SK-N-SH (cell line): ENCODE measurements around the gene SHB. TPM values are rescaled to one million over a fixed set of nuclear protein-coding genes. Genes with fewer than 3 reads are reported as not detected.
A peak's percentile ranks its signal among the peaks of the same experiment; 100 is the strongest.

Experiments used
- CTCF ChIA-PET: fragments of 300-600, 350-600 bp; formaldehyde crosslinking; extraction: SDS; loops from one replicate; lab custom pipeline; 2021; lab: Yijun Ruan, JAX
- POLR2A ChIA-PET: fragments of 350-600 bp; sonication (Branson Sonifier 250); formaldehyde crosslinking; extraction: SDS; loops from one replicate; lab custom pipeline; 2020; ENCODE audit warnings: antibody characterized with exemption, inconsistent platforms; lab: Yijun Ruan, JAX
- DNase-seq: peaks from one replicate; pipeline ENCODE4 v3.0.0; 2012
- H2AFZ ChIP-seq: fragments of 200-600 bp; sonication (generic); 2 replicates; pipeline ENCODE4 v1.8.1; 2016; ENCODE audit warnings: antibody characterized with exemption, mild to moderate bottlenecking, low read depth
- H3F3A ChIP-seq: fragments of 200-600 bp; sonication (generic); replicated peaks from 2 replicates; pipeline ENCODE3; 2016; ENCODE audit warnings: antibody characterized with exemption, mild to moderate bottlenecking; ENCODE audit not compliant: insufficient read depth
- H3K27ac ChIP-seq, 2 experiments: fragments of 200-500 bp in 1 of 2; fragments of 200-600 bp in 1 of 2; sonication (Bioruptor generic) in 1 of 2; sonication (generic), shearing (Covaris generic) in 1 of 2; 2 replicates each; pipeline versions ENCODE4 v1.5.1 to v1.6.1; 2014 to 2016; ENCODE audit warnings: low read depth in 2 of 2, inconsistent platforms in 1 of 2, low read length in 1 of 2, mild to moderate bottlenecking in 1 of 2, mixed read lengths in 1 of 2
- H3K27me3 ChIP-seq: fragments of 200-600 bp; sonication (generic), shearing (Covaris generic); 2 replicates; pipeline ENCODE4 v1.6.1; 2016; ENCODE audit warnings: mixed run types; ENCODE audit not compliant: insufficient read depth
- H3K36me3 ChIP-seq, 2 experiments: fragments of 200-500 bp in 1 of 2; fragments of 200-600 bp in 1 of 2; sonication (Bioruptor generic) in 1 of 2; sonication (generic) in 1 of 2; replicated peaks in 1 of 2; 2 replicates each; pipeline versions ENCODE3 to v1.5.1; 2014 to 2016; ENCODE audit warnings: low read length in 1 of 2, mild to moderate bottlenecking in 1 of 2; ENCODE audit not compliant: insufficient read depth in 2 of 2, control insufficient read depth in 1 of 2
- H3K4me1 ChIP-seq, 2 experiments: fragments of 200-500 bp in 1 of 2; fragments of 200-600 bp in 1 of 2; sonication (Bioruptor generic) in 1 of 2; sonication (generic), shearing (Covaris generic) in 1 of 2; 2 replicates each; pipeline versions ENCODE4 v1.5.1 to v1.6.1; 2014 to 2016; ENCODE audit warnings: low read depth in 1 of 2, low read length in 1 of 2, mixed run types in 1 of 2; ENCODE audit not compliant: insufficient read depth in 2 of 2, control insufficient read depth in 1 of 2
- H3K4me2 ChIP-seq: fragments of 200-600 bp; sonication (generic), shearing (Covaris generic); 2 replicates; pipeline ENCODE4 v1.6.1; 2017; ENCODE audit warnings: mixed run types
- H3K4me3 ChIP-seq, 2 experiments: fragments of 200-500 bp in 1 of 2; fragments of 200-600 bp in 1 of 2; sonication (Bioruptor generic) in 1 of 2; sonication (generic), shearing (Covaris generic) in 1 of 2; 2 replicates each; pipeline versions ENCODE4 v1.5.1 to v1.8.1; 2014 to 2016; ENCODE audit warnings: low read depth in 2 of 2, inconsistent platforms in 1 of 2, low read length in 1 of 2, mild to moderate bottlenecking in 1 of 2, mixed read lengths in 1 of 2, moderate library complexity in 1 of 2
- H3K79me2 ChIP-seq: fragments of 200-600 bp; sonication (generic); 2 replicates; pipeline ENCODE4 v1.8.1; 2017; ENCODE audit warnings: mild to moderate bottlenecking; ENCODE audit not compliant: insufficient read depth
- H3K9ac ChIP-seq: fragments of 200-600 bp; sonication (generic); 2 replicates; pipeline ENCODE4 v1.6.1; 2017; ENCODE audit warnings: mixed run types
- H3K9me2 ChIP-seq: fragments of 200-600 bp; sonication (generic); 2 replicates; pipeline ENCODE4 v1.6.1; 2017; ENCODE audit warnings: mixed run types
- H3K9me3 ChIP-seq: fragments of 200-600 bp; sonication (generic); 2 replicates; pipeline ENCODE4 v1.6.1; 2017; ENCODE audit warnings: mixed run types, mild to moderate bottlenecking, moderate library complexity
- H4K20me1 ChIP-seq: fragments of 200-600 bp; sonication (generic); 2 replicates; pipeline ENCODE4 v1.6.1; 2017; ENCODE audit warnings: mild to moderate bottlenecking, mixed run types; ENCODE audit not compliant: insufficient read depth
- CHD2 ChIP-seq: fragments of 150-350 bp; IDR thresholded peaks from 2 replicates; pipeline ENCODE4 v1.6.1; 2018; ENCODE audit warnings: low read length; ENCODE audit not compliant: partially characterized antibody
- EP300 ChIP-seq, 2 experiments: IDR thresholded peaks; 2 replicates each; pipeline versions ENCODE4 v1.4.0 to v1.6.1; 2012; ENCODE audit warnings: borderline replicate concordance in 1 of 2, low read depth in 1 of 2, low read length in 1 of 2
- FOSL2 ChIP-seq: IDR thresholded peaks from 2 replicates; pipeline ENCODE4 v1.4.0; 2012; ENCODE audit warnings: low read depth, mild to moderate bottlenecking, moderate library complexity, borderline replicate concordance
- FOXJ3 ChIP-seq: sonication (generic); formaldehyde crosslinking; IDR thresholded peaks from 2 replicates; pipeline ENCODE4 v1.5.1; 2020; ENCODE audit warnings: mild to moderate bottlenecking, missing genetic modification reagents
- GABPA ChIP-seq: IDR thresholded peaks from 2 replicates; pipeline ENCODE4 v1.4.0; 2012; ENCODE audit warnings: low read depth, mild to moderate bottlenecking
- JUND ChIP-seq: IDR thresholded peaks from 2 replicates; pipeline ENCODE4 v1.4.0; 2012
- MAX ChIP-seq: IDR thresholded peaks from 2 replicates; pipeline ENCODE4 v1.4.0; 2012; ENCODE audit warnings: low read depth
- MXI1 ChIP-seq: IDR thresholded peaks from 2 replicates; pipeline ENCODE4 v1.6.1; 2012; ENCODE audit warnings: mild to moderate bottlenecking, low read depth, low read length, improper control_type of control experiment
- NFIC ChIP-seq: IDR thresholded peaks from 2 replicates; pipeline ENCODE4 v1.4.0; 2012; ENCODE audit warnings: borderline replicate concordance
- PBX3 ChIP-seq: IDR thresholded peaks from 2 replicates; pipeline ENCODE4; 2012
- POLR2AphosphoS5 ChIP-seq: IDR thresholded peaks from 2 replicates; pipeline ENCODE4 v1.6.1; 2012; ENCODE audit warnings: low read depth, low read length
- RCOR1 ChIP-seq: fragments of 150-350 bp; IDR thresholded peaks from 2 replicates; pipeline ENCODE4 v1.6.1; 2017; ENCODE audit warnings: antibody characterized with exemption, low read length
- RFX5 ChIP-seq: IDR thresholded peaks from 2 replicates; pipeline ENCODE4 v1.6.1; 2012; ENCODE audit warnings: mild to moderate bottlenecking, improper control_type of control experiment, low read length
- SIN3A ChIP-seq: IDR thresholded peaks from 2 replicates; pipeline ENCODE4 v1.6.1; 2012; ENCODE audit warnings: low read depth, mild to moderate bottlenecking, low read length, moderate library complexity, borderline replicate concordance
- SMC3 ChIP-seq: IDR thresholded peaks from 2 replicates; pipeline ENCODE4 v1.6.1; 2012; ENCODE audit warnings: low read depth, low read length, improper control_type of control experiment
- TCF12 ChIP-seq: IDR thresholded peaks from 2 replicates; pipeline ENCODE4 v1.4.0; 2012
- TEAD4 ChIP-seq: IDR thresholded peaks from 2 replicates; pipeline ENCODE4 v1.4.0; 2012; ENCODE audit warnings: mild to moderate bottlenecking, borderline replicate concordance; ENCODE audit not compliant: insufficient read depth
- USF1 ChIP-seq: IDR thresholded peaks from 2 replicates; pipeline ENCODE4 v1.4.0; 2012; ENCODE audit warnings: low read depth, borderline replicate concordance
- YY1 ChIP-seq: IDR thresholded peaks from 2 replicates; pipeline ENCODE4 v1.4.0; 2012; ENCODE audit warnings: low read depth, mild to moderate bottlenecking
- WGBS: methylation state at CpG from one replicate; pipeline ENCODE4 v1.1.6; 2017; ENCODE audit warnings: low lambda C conversion rate; 5-methylcytosine and 5-hydroxymethylcytosine counted together
- polyA plus RNA-seq, 3 experiments: library from polyadenylated mRNA; depleted of rRNA; stranded (reverse); fragments of >200 nt; gene quantifications; 2 replicates each; pipeline ENCODE4 v1.2.3, GENCODE V29; 2012

SHB gene
- polyA plus RNA-seq, 1 of the 3 experiments (the other 2 are of a cell fraction) = 26.0 TPM

- 32% methylated on average over 15 of the region's 15 CpGs for WGBS
- peak overlapping the region; percentile 49; the same call in 1 of the 2 replicates for H3K4me2 ChIP-seq
Observed at GRCh38 chr9:37963936-37964739, 104.9 kb downstream of the SHB start.

More at GRCh38 chr9:37963936-37964739, 104.9 kb downstream of the SHB start:
- no peak overlapping the region for H3K4me3 ChIP-seq
- no peak overlapping the region for H2AFZ ChIP-seq
- H3K36me3 ChIP-seq = peaks cover 3 to 5% of the 10 kb centered on the region in 2 experiments
- ChIA-PET POLR2A (no interaction called here), CTCF (interaction anchor here (1.3 to 1.6 kb wide), 3 partner anchors 12 to 51 kb away, joined by 3 to 4 read pairs (median 4); no protein-coding TSS in a partner anchor)
- H3K79me2 ChIP-seq = peaks cover 91% of the 10 kb centered on the region
- no peaks in the 10 kb centered on the region for H4K20me1 ChIP-seq
- peak overlapping the region; percentile 46 for H3K9ac ChIP-seq
- peaks cover 34 to 47% of the 10 kb centered on the region in 2 experiments; a peak in 3 of 4 replicates for H3K4me1 ChIP-seq
- H3K9me3 ChIP-seq = no peaks in the 10 kb centered on the region
- H3K27me3 ChIP-seq = no peaks in the 10 kb centered on the region
- peak; percentile 97 for TF ChIP-seq PBX3
- no peak for TF ChIP-seq CHD2
- no peak for TF ChIP-seq USF1
- TF ChIP-seq RCOR1 = no peak
- no peak; the same call in 1 of the 2 replicates for TF ChIP-seq MAX
- no peak for TF ChIP-seq TEAD4
- no peak for TF ChIP-seq FOXJ3 (CRISPR knock-in tag)
- no peak for TF ChIP-seq SIN3A
- no peak for TF ChIP-seq GABPA
- TF ChIP-seq NFIC = peak; percentile 91
- peak in 1 of 2 experiments; percentile 88; a peak in 2 of 4 replicates for TF ChIP-seq EP300 (IDR thresholded peaks at IDR 0.05; ENCODE audit: borderline replicate concordance in 1 of 2, low read depth in 1 of 2, low read length in 1 of 2)
- no peak for TF ChIP-seq SMC3
- TF ChIP-seq FOSL2 = peak; percentile 87
- TF ChIP-seq MXI1 = no peak
- peak; percentile 83 for TF ChIP-seq TCF12
- TF ChIP-seq YY1 = peak; percentile 40; the same call in 1 of the 2 replicates
- TF ChIP-seq RFX5 = no peak
- peak; percentile 85 for TF ChIP-seq JUND
- peak; percentile 64; the same call in 1 of the 2 replicates for TF ChIP-seq POLR2AphosphoS5
- no peak for DNase-seq
- no peaks in the 10 kb centered on the region for H3K9me2 ChIP-seq
- H3K27ac ChIP-seq = peak overlapping the region; percentile 77 to 96
- peaks cover 27% of the 10 kb centered on the region for H3F3A ChIP-seq
